GM23248 (cell line): ENCODE measurements around the gene COL6A1.

Experiments used
- EZH2 ChIP-seq: fragments of 200-600 bp; sonication (generic); IDR thresholded peaks from 2 replicates; pipeline ENCODE4 v1.6.1; 2018; ENCODE audit warnings: antibody characterized with exemption, mild to moderate bottlenecking; ENCODE audit not compliant: insufficient read depth, poor library complexity, severe bottlenecking
- EZH2phosphoT487 ChIP-seq: fragments of 200-600 bp; sonication (generic); IDR thresholded peaks from 2 replicates; pipeline ENCODE4 v1.6.1; 2018; ENCODE audit warnings: antibody characterized with exemption, moderate library complexity, mild to moderate bottlenecking, low read depth; ENCODE audit not compliant: insufficient read depth

GRCh38 chr21:45932922-45933502, 48.6 kb upstream of the COL6A1 start:
- no peak for TF ChIP-seq EZH2phosphoT487
- no peak for TF ChIP-seq EZH2
